Prostate gland (tissue), 2 donors: ENCODE results near the gene IFI6.

ENCODE experiments used
- CTCF ChIP-seq, 4 experiments: fragments of 200-600 bp in 2 of 4; fragments of 450-650 bp in 2 of 4; sonication (generic) in 2 of 4; IDR thresholded peaks; 1 replicate in 3 of 4; 2 replicates in 1 of 4; pipeline ENCODE4 v1.5.1; 2016 to 2019; ENCODE audit warnings: antibody characterized with exemption in 4 of 4, mild to moderate bottlenecking in 2 of 4, moderate library complexity in 2 of 4
- POLR2A ChIP-seq: fragments of 450-650 bp; IDR thresholded peaks from one replicate; pipeline ENCODE4 v1.6.1; 2016; ENCODE audit warnings: antibody characterized with exemption, mild to moderate bottlenecking
- POLR2AphosphoS5 ChIP-seq: sonication (generic); formaldehyde crosslinking; IDR thresholded peaks from one replicate; pipeline ENCODE4 v1.6.1; 2017; ENCODE audit warnings: antibody characterized with exemption

- TF ChIP-seq POLR2A (no peak), POLR2AphosphoS5 (no peak), CTCF (IDR thresholded peaks at IDR 0.05) (no peak)
These were observed 27.5 kb downstream of the IFI6 start for GRCh38 chr1:27644369-27645070.
